Epithelial cell of esophagus (primary cell): ENCODE data around the gene IL20.
A peak's percentile ranks its signal among the peaks of the same experiment; 100 is the strongest.

Source experiments
- DNase-seq: peaks from one replicate; pipeline ENCODE4 v3.0.0; 2010; ENCODE audit warnings: low read depth
- H3K4me3 ChIP-seq: 2 replicates; pipeline ENCODE4 v1.5.1; 2011; ENCODE audit warnings: mild to moderate bottlenecking, low read length, control low read depth
- CTCF ChIP-seq: IDR thresholded peaks from 2 replicates; pipeline ENCODE4 v1.5.1; 2011; ENCODE audit warnings: low read depth, mild to moderate bottlenecking, low read length, control low read depth, inconsistent platforms; ENCODE audit not compliant: insufficient read depth; ENCODE audit errors: missing control alignments

IL20 gene

GRCh38 chr1:206860165-206860564, 5.3 kb upstream of the IL20 start:
- no peak for TF ChIP-seq CTCF

GRCh38 chr1:206863266-206863665, 2.2 kb upstream of the IL20 start:
- TF ChIP-seq CTCF: no peak
- peak; percentile 27 for DNase-seq
- no peak overlapping the region for H3K4me3 ChIP-seq

More at GRCh38 chr1:206860165-206860564, 5.3 kb upstream of the IL20 start:
- no peak overlapping the region for H3K4me3 ChIP-seq
- DNase-seq: no peak

- TF ChIP-seq CTCF: no peak
- DNase-seq: peak; percentile 22
- no peak overlapping the region for H3K4me3 ChIP-seq
Measured at GRCh38 chr1:206866062-206866461, 639 bp downstream of the IL20 start.

GRCh38 chr1:206867239-206867638, 1.8 kb downstream of the IL20 start:
- TF ChIP-seq CTCF: no peak
- DNase-seq: peak; percentile 74
- H3K4me3 ChIP-seq: no peak overlapping the region

- no peak overlapping the region for H3K4me3 ChIP-seq
- DNase-seq: peak; percentile 65
- TF ChIP-seq CTCF: no peak
Measured at GRCh38 chr1:206867716-206868115, 2.3 kb downstream of the IL20 start.

GRCh38 chr1:206868264-206868663, 2.8 kb downstream of the IL20 start:
- DNase-seq: no peak
- no peak overlapping the region for H3K4me3 ChIP-seq
- no peak for TF ChIP-seq CTCF

GRCh38 chr1:206872139-206872538, 6.7 kb downstream of the IL20 start:
- no peak for TF ChIP-seq CTCF
- H3K4me3 ChIP-seq: no peak overlapping the region
- no peak for DNase-seq
